Stimulated activated CD4-positive, alpha-beta T cell treated with anti-CD3 and anti-CD28 coated beads, TNF-alpha, amount 100 ng/mL, for 24 hours (primary cell): ENCODE results near the gene SVBP.

Experiments
- DNase-seq, 3 experiments: peaks; one replicate each; pipeline ENCODE4 v3.0.0-alpha.2; 2020; ENCODE audit warnings: low read depth in 3 of 3

The SVBP gene

GRCh38 chr1:42765269-42765668, 51.9 kb downstream of the SVBP start:
- DNase-seq: no peak

DNA sequence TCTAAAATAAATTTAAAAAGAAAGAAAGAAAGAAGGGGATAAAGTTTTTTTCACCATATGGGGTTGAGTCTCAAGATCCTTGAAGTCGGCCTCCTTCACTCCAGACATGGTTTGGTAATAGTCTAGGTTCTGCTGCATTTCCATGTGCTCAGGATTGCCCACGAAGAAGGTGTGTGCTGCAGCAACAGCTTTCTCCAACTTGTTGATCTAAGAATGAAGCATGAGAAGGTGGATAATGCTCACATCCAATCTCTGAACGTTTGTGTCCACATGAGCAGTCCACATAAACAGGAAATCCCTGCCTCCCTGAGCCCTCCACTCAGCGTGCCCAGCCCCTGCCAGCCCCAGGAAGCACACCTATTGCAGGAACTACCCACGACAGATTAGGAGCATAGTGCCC, 54.9 kb downstream of the SVBP start:
- DNase-seq: no peak

DNA sequence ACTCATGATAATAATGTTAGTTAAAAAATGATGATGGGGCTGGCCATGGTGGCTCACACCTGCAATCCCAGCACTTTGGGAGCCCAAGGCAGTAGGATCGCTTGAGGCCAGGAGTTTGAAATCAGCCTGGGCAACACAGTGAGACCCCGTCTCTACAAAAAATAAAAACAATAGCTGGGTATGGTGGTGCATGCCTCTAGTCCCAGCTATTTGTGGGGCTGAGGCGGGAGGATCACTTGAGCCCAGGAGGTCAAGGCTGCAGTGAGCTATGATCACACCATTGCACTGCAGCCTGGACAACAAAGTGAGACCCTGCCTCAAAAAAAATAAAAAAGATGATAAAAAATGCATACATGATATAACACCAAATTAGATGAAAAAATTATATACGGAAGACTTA, 55.6 kb downstream of the SVBP start:
- DNase-seq: no peak

DNA sequence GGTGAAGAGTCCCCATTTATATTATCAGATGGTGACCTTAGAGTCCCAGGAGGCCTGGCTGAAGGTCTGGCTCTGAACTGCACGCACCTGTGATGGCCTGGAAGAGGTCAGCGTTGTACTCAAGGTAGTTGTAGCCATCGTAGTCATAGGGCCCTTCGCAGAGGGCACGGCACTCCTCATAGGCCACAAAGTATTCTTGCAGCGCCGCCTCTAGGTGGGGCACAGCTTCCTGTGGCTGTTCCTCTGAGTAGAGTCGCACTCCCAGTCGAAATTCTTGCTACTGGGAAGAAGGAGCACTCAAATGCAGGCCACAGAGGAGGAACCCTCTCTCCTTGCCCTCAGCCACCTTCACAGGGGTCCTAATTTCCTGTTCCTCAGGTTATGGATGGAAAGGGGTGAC, 58.1 kb downstream of the SVBP start:
- DNase-seq: no peak

GRCh38 chr1:42758641-42759040, 58.6 kb downstream of the SVBP start:
- no peak for DNase-seq

GRCh38 chr1:42757892-42758275, 59.3 kb downstream of the SVBP start:
- DNase-seq: no peak
